Fibroblast of lung (primary cell): Measurements from ENCODE around the gene ENDOD1. TPM values are rescaled to one million over a fixed set of nuclear protein-coding genes. Genes with fewer than 3 reads are reported as not detected.

Experiments used
- DNase-seq, 2 donors: peaks; one replicate each; pipeline versions ENCODE4 v3.0.0 to v3.0.0-alpha.2; 2010; ENCODE audit warnings: low read depth in 2 of 2
- H2AFZ ChIP-seq: 2 replicates; pipeline ENCODE4 v1.5.1; 2012; ENCODE audit warnings: low read length, control low read depth, inconsistent platforms
- H3K27ac ChIP-seq: 2 replicates; pipeline ENCODE4 v1.5.1; 2011; ENCODE audit warnings: low read length, control low read depth; ENCODE audit not compliant: insufficient read depth
- H3K27me3 ChIP-seq: 2 replicates; pipeline ENCODE4 v1.5.1; 2011; ENCODE audit warnings: mild to moderate bottlenecking, low read length; ENCODE audit not compliant: control insufficient read depth, insufficient read depth
- H3K36me3 ChIP-seq: 2 replicates; pipeline ENCODE4 v1.5.1; 2011; ENCODE audit warnings: low read length; ENCODE audit not compliant: control insufficient read depth, insufficient read depth
- H3K4me1 ChIP-seq: 2 replicates; pipeline ENCODE4 v1.5.1; 2011; ENCODE audit warnings: low read length; ENCODE audit not compliant: control insufficient read depth, insufficient read depth; ENCODE audit errors: extremely low read depth
- H3K4me2 ChIP-seq: 2 replicates; pipeline ENCODE4 v1.5.1; 2011; ENCODE audit warnings: low read length, control low read depth; ENCODE audit not compliant: insufficient read depth; ENCODE audit errors: extremely low read depth
- H3K4me3 ChIP-seq, 4 experiments: fragments of 200-600 bp in 1 of 4; sonication (generic) in 1 of 4; replicated peaks in 1 of 4; 2 replicates each; pipeline ENCODE4 v1.5.1; 2011 to 2016; ENCODE audit warnings: low read length in 4 of 4, low read depth in 3 of 4, mild to moderate bottlenecking in 3 of 4, control low read depth in 2 of 4, inconsistent platforms in 1 of 4, mixed read lengths in 1 of 4; ENCODE audit not compliant: insufficient read depth in 1 of 4; ENCODE audit errors: control extremely low read depth in 1 of 4
- H3K79me2 ChIP-seq: 2 replicates; pipeline ENCODE4 v1.5.1; 2012; ENCODE audit warnings: mild to moderate bottlenecking, low read length, inconsistent platforms; ENCODE audit not compliant: control insufficient read depth, insufficient read depth
- H3K9ac ChIP-seq: 2 replicates; pipeline ENCODE4 v1.5.1; 2011; ENCODE audit warnings: mild to moderate bottlenecking, low read length, control low read depth; ENCODE audit not compliant: insufficient read depth
- H3K9me3 ChIP-seq: 2 replicates; pipeline ENCODE4 v1.5.1; 2012; ENCODE audit warnings: low read depth, low read length; ENCODE audit not compliant: control insufficient read depth, insufficient read depth
- H4K20me1 ChIP-seq: 2 replicates; pipeline ENCODE4 v1.5.1; 2011; ENCODE audit warnings: low read length; ENCODE audit not compliant: control insufficient read depth, insufficient read depth; ENCODE audit errors: extremely low read depth
- CTCF ChIP-seq, 2 donors: IDR thresholded peaks in 1 of 2; conservative IDR thresholded peaks in 1 of 2; 1 replicate in 1 of 2; 2 replicates in 1 of 2; pipeline ENCODE4 v1.5.1; 2011 to 2012; ENCODE audit warnings: low read length in 2 of 2, control low read depth in 1 of 2, inconsistent platforms in 1 of 2, low read depth in 1 of 2, mild to moderate bottlenecking in 1 of 2
- EZH2 ChIP-seq: IDR thresholded peaks from 2 replicates; pipeline ENCODE4 v1.5.1; 2012; ENCODE audit warnings: low read length, control low read depth, mild to moderate bottlenecking; ENCODE audit errors: missing control alignments
- polyA plus RNA-seq, 2 donors: library from polyadenylated mRNA; depleted of rRNA in 1 of 2; stranded (reverse) in 1 of 2; unstranded in 1 of 2; fragments of >200 nt; gene quantifications; 2 replicates each; pipeline ENCODE4 v1.2.1, GENCODE V29; 2011 to 2012; ENCODE audit warnings: missing spikeins in 1 of 2
- total RNA-seq: library from RNA; depleted of rRNA; stranded (reverse); fragments of >200 nt; gene quantifications from 2 replicates; pipeline ENCODE4 v1.2.1, GENCODE V29; 2014

Gene ENDOD1
- total and polyA plus RNA-seq, 2 donors (not counting 1 experiment from before 2014, with no cell fraction given), result 33.4 to 50.8 TPM

- no peaks in the 10 kb centered on the region for H3K9me3 ChIP-seq
- no peaks in the 10 kb centered on the region for H4K20me1 ChIP-seq
- peaks cover 7% of the 10 kb centered on the region for H3K27me3 ChIP-seq
- DNase-seq, result no peak
- no peaks in the 10 kb centered on the region for H3K36me3 ChIP-seq
- no peak overlapping the region for H2AFZ ChIP-seq
- H3K4me1 ChIP-seq, result peaks cover 3% of the 10 kb centered on the region
- H3K27ac ChIP-seq, result no peak overlapping the region
- peaks cover 14% of the 10 kb centered on the region for H3K79me2 ChIP-seq
- H3K4me3 ChIP-seq, result no peak overlapping the region
- TF ChIP-seq CTCF (conservative IDR thresholded peaks at IDR 0.05 in 1 of 2, IDR thresholded peaks at IDR 0.05 in 1 of 2; ENCODE audit: low read depth in 1 of 2, low read length in 2 of 2) (no peak), EZH2 (no peak)
- no peak overlapping the region for H3K9ac ChIP-seq
- no peak overlapping the region for H3K4me2 ChIP-seq
Measured at GRCh38 chr11:95065336-95065735, 24.3 kb upstream of the ENDOD1 start.

DNA sequence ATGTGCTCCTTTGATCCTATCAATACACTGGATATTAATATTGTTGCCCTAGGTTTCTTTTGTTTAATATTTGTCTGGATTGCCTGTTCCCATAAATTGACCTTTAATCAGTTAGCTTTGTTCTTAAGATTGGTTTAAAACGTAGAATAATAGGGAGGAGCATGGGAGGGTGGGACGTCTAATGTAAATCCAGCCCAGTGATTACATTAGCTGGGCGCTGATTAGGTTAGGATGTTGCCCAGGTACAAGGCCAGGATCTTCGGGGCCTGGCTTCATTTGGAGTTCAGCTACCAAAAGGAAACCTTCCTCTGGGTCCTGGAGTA lies 23.0 kb upstream of the ENDOD1 start, which contains the start of gene SRSF8:
SRSF8 (plus strand) TSS at position 204 of the 323 bp plus-strand sequence. CDS start 308 bp downstream, outside the sequence.
- Histone ChIP-seq H3K27ac (peak within 1 kb of the TSS; percentile 82), H3K79me2 (peaks cover 15% of the 10 kb centered on the region), H3K9me3 (no peaks in the 10 kb centered on the region), H3K4me2 (peak within 1 kb of the TSS; percentile 79), H3K9ac (peak within 1 kb of the TSS; percentile 80), H3K4me1 (peaks cover 3% of the 10 kb centered on the region), H4K20me1 (no peaks in the 10 kb centered on the region), H3K36me3 (no peaks in the 10 kb centered on the region), H3K4me3 (peak within 1 kb of the TSS; percentile 83 to 92 (median 85)), H3K27me3 (no peaks in the 10 kb centered on the region), H2AFZ (peak within 1 kb of the TSS; percentile 81)
- TF ChIP-seq EZH2 (no peak), CTCF (conservative IDR thresholded peaks at IDR 0.05 in 1 of 2, IDR thresholded peaks at IDR 0.05 in 1 of 2; ENCODE audit: low read depth in 1 of 2, low read length in 2 of 2) (no peak)
- DNase-seq, result no peak

DNA sequence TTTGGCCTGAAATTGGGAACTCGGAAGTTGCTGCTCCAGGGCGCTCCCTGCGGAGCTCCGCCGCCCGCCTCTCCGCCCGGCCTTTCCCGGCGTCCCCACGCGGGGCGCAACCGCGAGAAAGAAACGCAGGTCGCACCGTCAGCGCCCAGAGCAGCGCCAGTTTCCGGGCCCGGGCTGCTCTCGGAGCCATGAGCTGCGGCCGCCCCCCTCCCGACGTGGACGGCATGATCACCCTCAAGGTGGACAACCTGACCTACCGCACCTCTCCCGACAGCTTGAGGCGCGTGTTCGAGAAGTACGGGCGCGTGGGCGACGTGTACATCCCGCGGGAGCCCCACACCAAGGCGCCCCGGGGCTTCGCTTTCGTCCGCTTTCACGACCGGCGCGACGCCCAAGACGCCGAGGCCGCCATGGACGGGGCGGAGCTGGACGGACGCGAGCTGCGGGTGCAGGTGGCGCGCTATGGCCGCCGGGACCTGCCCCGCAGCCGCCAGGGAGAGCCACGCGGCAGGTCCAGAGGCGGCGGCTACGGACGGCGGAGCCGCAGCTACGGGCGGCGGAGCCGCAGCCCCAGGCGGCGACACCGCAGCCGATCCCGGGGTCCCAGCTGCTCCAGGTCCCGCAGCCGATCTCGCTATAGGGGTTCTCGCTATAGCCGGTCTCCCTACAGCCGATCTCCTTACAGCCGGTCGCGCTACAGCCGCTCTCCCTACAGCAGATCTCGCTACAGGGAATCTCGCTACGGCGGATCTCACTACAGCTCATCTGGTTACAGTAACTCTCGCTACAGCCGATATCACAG lies 22.4 kb upstream of the ENDOD1 start:
- peak; percentile 76 to 77 for DNase-seq
- H3K27me3 ChIP-seq, result no peaks in the 10 kb centered on the region
- H3K27ac ChIP-seq, result peak overlapping the region; percentile 82

More for the DNA sequence above, 22.4 kb upstream of the ENDOD1 start:
- Histone ChIP-seq H3K36me3 (no peaks in the 10 kb centered on the region), H2AFZ (peak overlapping the region; percentile 81), H3K79me2 (peaks cover 15% of the 10 kb centered on the region), H3K9me3 (no peaks in the 10 kb centered on the region), H3K4me3 (peak overlapping the region; percentile 83 to 92 (median 85)), H3K9ac (peak overlapping the region; percentile 80), H4K20me1 (no peaks in the 10 kb centered on the region), H3K4me2 (peak overlapping the region; percentile 79), H3K4me1 (peaks cover 3% of the 10 kb centered on the region)
- no peak for TF ChIP-seq EZH2
- peak; percentile 45 to 64 for TF ChIP-seq CTCF (conservative IDR thresholded peaks at IDR 0.05 in 1 of 2, IDR thresholded peaks at IDR 0.05 in 1 of 2; ENCODE audit: low read depth in 1 of 2, low read length in 2 of 2)
